GM12892 (cell line): ENCODE results near the gene RAB31.

ENCODE experiments used
- DNase-seq: peaks from one replicate; pipeline ENCODE4 v3.0.0; 2011; ENCODE audit not compliant: insufficient read length
- FAIRE-seq: peaks from 2 replicates; lab custom pipeline; 2011; peaks lifted over from hg19 to GRCh38; lab: Jason Lieb, UNC
- POLR2A ChIP-seq: IDR thresholded peaks from 2 replicates; pipeline ENCODE4 v1.6.1; 2011; ENCODE audit warnings: low read depth, low read length, control low read depth
- POLR2AphosphoS5 ChIP-seq: IDR thresholded peaks from 2 replicates; pipeline ENCODE4 v1.6.1; 2011; ENCODE audit warnings: low read depth, low read length, control low read depth
- TAF1 ChIP-seq: IDR thresholded peaks from 2 replicates; pipeline ENCODE4 v1.6.1; 2011; ENCODE audit warnings: low read depth, mild to moderate bottlenecking, control low read depth, low read length, borderline replicate concordance

The RAB31 gene

DNA sequence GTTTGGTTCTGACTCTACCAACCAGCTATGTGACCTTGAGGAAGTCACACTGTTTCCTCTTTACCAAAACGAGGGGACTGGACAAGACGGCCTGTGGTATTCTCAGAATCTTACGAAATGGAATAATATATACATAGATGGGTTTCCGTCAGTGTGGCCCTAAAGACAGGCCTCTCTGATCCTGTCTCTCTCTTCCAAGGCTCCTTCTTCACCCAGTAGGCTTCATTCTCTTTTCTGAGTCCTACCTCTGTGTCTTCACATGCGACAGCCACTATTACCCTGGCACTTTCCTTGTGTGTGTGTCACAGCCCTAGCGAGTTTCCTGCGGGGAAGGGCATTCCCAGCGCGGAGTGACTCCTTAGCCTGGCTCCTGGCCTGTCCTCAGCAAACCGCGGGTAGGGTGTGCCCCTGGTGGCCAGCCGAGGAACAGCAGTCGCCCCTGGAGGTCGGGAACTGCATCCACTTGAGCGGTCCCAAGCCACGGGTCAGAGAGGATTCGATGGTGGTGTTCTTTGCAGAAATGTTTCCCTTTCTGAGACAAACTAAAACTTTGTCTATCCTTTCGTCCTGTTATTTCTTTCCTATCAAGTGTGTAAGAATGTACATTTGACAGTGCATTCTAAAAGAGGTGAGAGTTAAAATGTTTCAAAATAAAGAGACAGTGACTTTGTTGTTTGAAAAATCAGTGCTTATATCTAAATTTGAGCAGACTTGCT, 63.3 kb downstream of the RAB31 start:
- TF ChIP-seq TAF1: no peak
- TF ChIP-seq POLR2A: no peak
- TF ChIP-seq POLR2AphosphoS5: no peak
- DNase-seq (peak; percentile 32), FAIRE-seq (no peak)

- TF ChIP-seq TAF1 (no peak), POLR2A (no peak), POLR2AphosphoS5 (no peak)
- FAIRE-seq (no peak), DNase-seq (no peak)
Observed at GRCh38 chr18:9771977-9772660, 64.0 kb downstream of the RAB31 start.

DNA sequence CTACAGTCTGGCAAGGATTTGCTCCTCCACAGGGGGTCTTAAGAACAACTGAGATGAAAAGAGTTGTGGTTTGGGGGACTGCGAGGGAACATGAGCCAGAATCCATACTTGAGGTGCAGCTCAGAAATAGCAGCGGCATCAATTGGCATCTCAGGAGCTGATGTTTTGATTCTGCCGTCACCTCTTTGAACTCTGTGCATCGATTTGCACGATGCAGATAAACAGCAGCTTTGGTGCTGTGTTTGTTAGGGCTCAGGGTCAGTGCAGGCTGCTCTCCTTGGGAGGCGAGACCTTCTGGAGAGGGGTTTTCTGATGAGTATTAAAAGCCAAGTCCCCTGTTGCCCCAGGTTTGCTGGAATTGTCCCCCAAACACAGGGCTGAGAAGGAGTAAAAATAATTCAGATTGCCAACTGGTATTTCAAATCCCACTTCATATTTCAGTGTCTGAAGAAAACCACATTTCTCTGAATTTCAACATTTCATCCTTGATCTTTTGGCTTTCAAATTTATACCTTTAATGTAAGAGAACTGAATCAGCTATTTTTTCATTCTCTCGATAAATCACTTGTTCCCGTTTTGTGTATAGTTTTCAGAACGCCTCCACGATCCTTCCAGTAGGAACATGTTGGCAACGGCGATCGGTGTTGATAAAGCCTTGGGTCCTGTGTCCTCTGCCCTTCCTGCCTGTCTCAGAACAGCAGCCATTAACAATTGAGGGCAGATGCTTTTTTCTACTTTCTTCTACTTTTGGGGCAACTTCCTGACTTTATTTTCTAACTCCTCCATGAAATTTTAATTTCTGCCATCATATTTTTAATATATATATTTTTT, 65.0 kb downstream of the RAB31 start:
- DNase-seq (no peak), FAIRE-seq (no peak)
- TF ChIP-seq POLR2A (no peak), POLR2AphosphoS5 (no peak), TAF1 (no peak)

GRCh38 chr18:9774150-9774549, 66.0 kb downstream of the RAB31 start:
- TF ChIP-seq POLR2AphosphoS5: no peak
- no peak for TF ChIP-seq POLR2A
- TF ChIP-seq TAF1: no peak
- no peak for DNase-seq
- FAIRE-seq: no peak

DNA sequence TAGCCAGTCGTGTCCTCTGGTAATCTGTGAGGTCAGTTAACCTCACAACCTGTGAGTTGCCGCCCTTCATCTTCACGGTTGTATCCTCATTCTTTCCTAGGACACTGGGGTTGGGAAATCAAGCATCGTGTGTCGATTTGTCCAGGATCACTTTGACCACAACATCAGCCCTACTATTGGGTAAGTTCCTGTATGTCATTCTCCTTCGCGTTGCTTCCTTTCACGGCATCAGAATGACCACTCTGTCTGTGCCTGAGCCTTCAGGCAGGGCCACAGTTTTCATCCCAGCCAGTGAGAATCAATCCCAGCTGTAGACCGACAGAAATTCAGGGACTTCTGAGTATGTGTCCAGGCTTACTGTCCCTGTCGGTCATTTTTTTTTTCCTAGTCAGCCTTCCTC, 67.1 kb downstream of the RAB31 start:
- DNase-seq (no peak), FAIRE-seq (no peak)
- TF ChIP-seq POLR2AphosphoS5: no peak
- no peak for TF ChIP-seq POLR2A
- TF ChIP-seq TAF1: no peak

- FAIRE-seq: no peak
- DNase-seq: no peak
- TF ChIP-seq POLR2A: no peak
- TF ChIP-seq POLR2AphosphoS5: no peak
- no peak for TF ChIP-seq TAF1
Observed at GRCh38 chr18:9779630-9780029, 71.5 kb downstream of the RAB31 start.

- DNase-seq: no peak
- no peak for FAIRE-seq
- TF ChIP-seq TAF1: no peak
- no peak for TF ChIP-seq POLR2A
- no peak for TF ChIP-seq POLR2AphosphoS5
Observed at GRCh38 chr18:9782073-9782857, 74.2 kb downstream of the RAB31 start.

- no peak for FAIRE-seq
- TF ChIP-seq TAF1 (no peak), POLR2A (no peak)
- no peak for DNase-seq
Observed at GRCh38 chr18:9786631-9787030, 78.5 kb downstream of the RAB31 start.

- DNase-seq (no peak), FAIRE-seq (no peak)
- TF ChIP-seq POLR2A (no peak), TAF1 (no peak), POLR2AphosphoS5 (no peak)
Observed at GRCh38 chr18:9787036-9787435, 78.9 kb downstream of the RAB31 start.

DNA sequence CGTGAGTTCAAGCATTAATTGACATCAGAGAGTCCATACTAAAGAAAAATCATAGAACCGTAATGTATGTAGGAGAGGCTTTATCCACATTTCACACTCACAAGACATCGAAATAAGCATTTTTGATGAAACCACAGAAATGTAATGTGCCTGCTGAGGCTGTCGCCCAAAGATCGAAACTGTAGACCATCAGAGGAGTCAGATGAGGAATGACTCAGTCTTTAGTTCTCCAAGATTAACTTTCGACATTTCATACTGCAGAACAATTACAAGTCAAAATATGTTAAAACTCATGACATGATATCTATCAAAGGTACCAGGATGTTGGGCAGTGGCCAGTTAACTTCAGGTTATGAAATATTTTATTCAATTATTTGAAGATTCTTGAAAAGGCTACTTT, 79.6 kb downstream of the RAB31 start:
- FAIRE-seq (no peak), DNase-seq (no peak)
- TF ChIP-seq POLR2AphosphoS5: no peak
- no peak for TF ChIP-seq TAF1

- TF ChIP-seq POLR2AphosphoS5: no peak
- TF ChIP-seq POLR2A: no peak
- no peak for TF ChIP-seq TAF1
- FAIRE-seq (no peak), DNase-seq (no peak)
Observed at GRCh38 chr18:9788140-9788539, 80.0 kb downstream of the RAB31 start.
